H1 (cell line): Measurements from ENCODE around the gene SORBS1. TPM values are rescaled to one million over a fixed set of nuclear protein-coding genes. Genes with fewer than 3 reads are reported as not detected.
A peak's percentile ranks its signal among the peaks of the same experiment; 100 is the strongest.

Source experiments
- CTCF ChIA-PET: fragments of 300-600 bp; sonication (Branson Sonifier 250); formaldehyde crosslinking; loops from one replicate; lab custom pipeline; 2021; ENCODE audit not compliant: partially characterized antibody; lab: Charles Lee
- POLR2A ChIA-PET: fragments of 300-600 bp; sonication (Branson Sonifier 250); formaldehyde crosslinking; loops from one replicate; lab custom pipeline; 2021; ENCODE audit warnings: inconsistent platforms; ENCODE audit not compliant: partially characterized antibody; lab: Charles Lee
- DNase-seq, 2 experiments: peaks; one replicate each; pipeline versions ENCODE4 v3.0.0 to v3.0.0-alpha.2; 2010 to 2022; ENCODE audit warnings: low spot score in 2 of 2, low read depth in 1 of 2, mixed read lengths in 1 of 2
- FAIRE-seq: peaks from 2 replicates; lab custom pipeline; 2011; peaks lifted over from hg19 to GRCh38; lab: Jason Lieb, UNC
- H2AFZ ChIP-seq: 2 replicates; pipeline ENCODE4 v1.8.1; 2012; ENCODE audit warnings: low read length, inconsistent platforms
- H2AK5ac ChIP-seq: 2 replicates; pipeline ENCODE4 v1.6.1; 2013; ENCODE audit warnings: low read depth, low read length
- H2BK120ac ChIP-seq: replicated peaks from 2 replicates; pipeline ENCODE3; 2013; ENCODE audit warnings: low read depth, low read length, inconsistent platforms
- H2BK12ac ChIP-seq: 2 replicates; pipeline ENCODE4 v1.6.1; 2013; ENCODE audit warnings: low read depth, low read length
- H2BK15ac ChIP-seq: 2 replicates; pipeline ENCODE4 v1.6.1; 2013; ENCODE audit warnings: low read length
- H2BK20ac ChIP-seq: 2 replicates; pipeline ENCODE4 v1.6.1; 2013; ENCODE audit warnings: low read length
- H2BK5ac ChIP-seq: 2 replicates; pipeline ENCODE4 v1.6.1; 2013; ENCODE audit warnings: low read depth, low read length
- H3K14ac ChIP-seq: 2 replicates; pipeline ENCODE4 v1.6.1; 2013; ENCODE audit warnings: inconsistent platforms; ENCODE audit not compliant: insufficient read length
- H3K18ac ChIP-seq: 2 replicates; pipeline ENCODE4 v1.6.1; 2013; ENCODE audit warnings: low read length; ENCODE audit errors: extremely low read depth
- H3K23ac ChIP-seq: 2 replicates; pipeline ENCODE4 v1.6.1; 2013; ENCODE audit warnings: inconsistent platforms; ENCODE audit not compliant: insufficient read length
- H3K23me2 ChIP-seq: 2 replicates; pipeline ENCODE4 v1.6.1; 2013; ENCODE audit warnings: low read depth, low read length
- H3K27ac ChIP-seq: 2 replicates; pipeline ENCODE4 v1.6.1; 2011; ENCODE audit warnings: low read depth, low read length, inconsistent platforms
- H3K27me3 ChIP-seq, 4 experiments: replicated peaks in 1 of 4; 1 replicate in 1 of 4; 2 replicates in 3 of 4; pipeline versions ENCODE4 v1.6.1 to v1.8.1; 2011 to 2013; ENCODE audit warnings: low read length in 3 of 4, mild to moderate bottlenecking in 3 of 4, inconsistent platforms in 2 of 4, mixed read lengths in 2 of 4, moderate library complexity in 1 of 4; ENCODE audit not compliant: control insufficient read depth in 3 of 4, insufficient read depth in 3 of 4; ENCODE audit errors: extremely low read depth in 1 of 4
- H3K36me3 ChIP-seq, 4 experiments: 2 replicates each; pipeline versions ENCODE4 v1.6.1 to v1.8.1; 2011 to 2013; ENCODE audit warnings: mild to moderate bottlenecking in 4 of 4, low read length in 3 of 4, moderate library complexity in 2 of 4, control low read depth in 1 of 4, inconsistent platforms in 1 of 4; ENCODE audit not compliant: insufficient read depth in 4 of 4, control insufficient read depth in 2 of 4
- H3K4ac ChIP-seq: replicated peaks from 2 replicates; pipeline ENCODE3; 2013; ENCODE audit warnings: low read length, low read depth, mixed read lengths, inconsistent platforms; ENCODE audit not compliant: insufficient read length
- H3K4me1 ChIP-seq, 4 experiments: replicated peaks in 1 of 4; 1 replicate in 1 of 4; 2 replicates in 3 of 4; pipeline versions ENCODE4 v1.6.1 to v1.8.1; 2011 to 2013; ENCODE audit warnings: low read length in 3 of 4, inconsistent platforms in 2 of 4, mixed read lengths in 1 of 4; ENCODE audit not compliant: insufficient read depth in 4 of 4, control insufficient read depth in 3 of 4
- H3K4me2 ChIP-seq, 2 experiments: 2 replicates each; pipeline versions ENCODE4 v1.6.1 to v1.8.1; 2011 to 2013; ENCODE audit warnings: low read depth in 2 of 2, low read length in 2 of 2, control low read depth in 1 of 2, inconsistent platforms in 1 of 2, mild to moderate bottlenecking in 1 of 2; ENCODE audit not compliant: insufficient read depth in 1 of 2
- H3K4me3 ChIP-seq, 4 experiments: fragments of 200-600, 300-600 bp in 1 of 4; sonication (generic), shearing (Covaris generic), sonication (Bioruptor Twin) in 1 of 4; 2 replicates each; pipeline versions ENCODE4 v1.5.1 to v1.8.1; 2011 to 2016; ENCODE audit warnings: low read length in 4 of 4, low read depth in 3 of 4, control low read depth in 2 of 4, inconsistent platforms in 2 of 4, mild to moderate bottlenecking in 2 of 4, mixed read lengths in 1 of 4, moderate library complexity in 1 of 4; ENCODE audit not compliant: insufficient read depth in 2 of 4; ENCODE audit errors: extremely low read depth in 1 of 4
- H3K56ac ChIP-seq: replicated peaks from 2 replicates; pipeline ENCODE3; 2013; ENCODE audit warnings: low read depth, mild to moderate bottlenecking, mixed read lengths, low read length, inconsistent platforms; ENCODE audit not compliant: insufficient read length
- H3K79me1 ChIP-seq: 2 replicates; pipeline ENCODE4 v1.6.1; 2013; ENCODE audit warnings: low read depth, low read length, control low read depth
- H3K79me2 ChIP-seq, 2 experiments: 2 replicates each; pipeline versions ENCODE4 v1.6.1 to v1.8.1; 2012 to 2013; ENCODE audit warnings: low read length in 2 of 2, mild to moderate bottlenecking in 2 of 2, inconsistent platforms in 1 of 2; ENCODE audit not compliant: insufficient read depth in 2 of 2, control insufficient read depth in 1 of 2
- H3K9ac ChIP-seq, 4 experiments: replicated peaks in 1 of 4; 1 replicate in 1 of 4; 2 replicates in 3 of 4; pipeline versions ENCODE4 v1.6.1 to v1.8.1; 2011 to 2013; ENCODE audit warnings: low read depth in 3 of 4, low read length in 3 of 4, control low read depth in 2 of 4, mild to moderate bottlenecking in 2 of 4, moderate library complexity in 2 of 4, inconsistent platforms in 1 of 4; ENCODE audit errors: extremely low read depth in 1 of 4
- H3K9me3 ChIP-seq, 2 experiments: 2 replicates each; pipeline versions ENCODE4 v1.6.1 to v1.8.1; 2012 to 2013; ENCODE audit warnings: mild to moderate bottlenecking in 2 of 2, moderate library complexity in 2 of 2, control low read depth in 1 of 2, inconsistent platforms in 1 of 2, low read depth in 1 of 2, low read length in 1 of 2, mixed read lengths in 1 of 2; ENCODE audit not compliant: insufficient read depth in 2 of 2
- H4K20me1 ChIP-seq, 2 experiments: replicated peaks in 1 of 2; 2 replicates each; pipeline versions ENCODE3 to v1.8.1; 2011 to 2013; ENCODE audit warnings: inconsistent platforms in 2 of 2, low read length in 2 of 2, mild to moderate bottlenecking in 1 of 2; ENCODE audit not compliant: insufficient read depth in 2 of 2, control insufficient read depth in 1 of 2
- H4K5ac ChIP-seq: 2 replicates; pipeline ENCODE4 v1.6.1; 2013; ENCODE audit warnings: low read length, low read depth, mixed read lengths, inconsistent platforms; ENCODE audit not compliant: insufficient read length
- H4K8ac ChIP-seq: 2 replicates; pipeline ENCODE4 v1.8.0; 2013; ENCODE audit warnings: mild to moderate bottlenecking, moderate library complexity, low read length, inconsistent platforms; ENCODE audit not compliant: insufficient read depth; ENCODE audit errors: extremely low read depth
- H4K91ac ChIP-seq: replicated peaks from 2 replicates; pipeline ENCODE3; 2013; ENCODE audit warnings: low read length, mixed read lengths, inconsistent platforms; ENCODE audit not compliant: insufficient read length
- CBX8 ChIP-seq: fragments of 300-800, 300-1000 bp; sonication (generic); IDR thresholded peaks from 2 replicates; pipeline ENCODE4 v1.7.1; 2016; ENCODE audit warnings: low read depth, low read length, borderline replicate concordance
- CTCF ChIP-seq, 3 experiments: IDR thresholded peaks; 1 replicate in 2 of 3; 2 replicates in 1 of 3; pipeline versions ENCODE4 v1.5.1 to v1.6.1; 2011; ENCODE audit warnings: low read length in 3 of 3, mild to moderate bottlenecking in 3 of 3, inconsistent platforms in 2 of 3, low read depth in 1 of 3, moderate library complexity in 1 of 3; ENCODE audit not compliant: insufficient read depth in 1 of 3; ENCODE audit errors: control extremely low read depth in 1 of 3
- FOSL1 ChIP-seq: IDR thresholded peaks from 2 replicates; pipeline ENCODE4 v1.6.1; 2011; ENCODE audit warnings: mild to moderate bottlenecking, low read depth, low read length, moderate library complexity; ENCODE audit not compliant: insufficient read depth
- GABPA ChIP-seq: IDR thresholded peaks from 2 replicates; pipeline ENCODE4 v1.6.1; 2011; ENCODE audit warnings: mild to moderate bottlenecking, low read length, moderate library complexity, borderline replicate concordance; ENCODE audit not compliant: insufficient read depth
- KDM1A ChIP-seq: fragments of 200-600, 300-600 bp; sonication (generic); IDR thresholded peaks from 2 replicates; pipeline ENCODE4 v1.7.1; 2016; ENCODE audit warnings: mild to moderate bottlenecking, low read length, borderline replicate concordance
- KDM5A ChIP-seq: fragments of 200-600 bp; IDR thresholded peaks from 2 replicates; pipeline ENCODE4 v1.7.1; 2012; ENCODE audit warnings: mild to moderate bottlenecking, low read length, inconsistent platforms, mixed read lengths
- POU5F1 ChIP-seq: IDR thresholded peaks from 2 replicates; pipeline ENCODE4 v1.6.1; 2011; ENCODE audit warnings: low read depth, mild to moderate bottlenecking, low read length, moderate library complexity
- RNF2 ChIP-seq: fragments of 200-900, 300-1000 bp; sonication (generic); IDR thresholded peaks from 2 replicates; pipeline ENCODE4 v1.7.1; 2016; ENCODE audit warnings: borderline replicate concordance, low read depth, mild to moderate bottlenecking, antibody characterized with exemption, low read length; ENCODE audit not compliant: poor library complexity, severe bottlenecking; ENCODE audit errors: missing control alignments
- RXRA ChIP-seq: IDR thresholded peaks from 2 replicates; pipeline ENCODE4 v1.6.1; 2011; ENCODE audit warnings: low read depth, mild to moderate bottlenecking, low read length, moderate library complexity; ENCODE audit not compliant: insufficient read depth
- SP4 ChIP-seq: IDR thresholded peaks from 2 replicates; pipeline ENCODE4 v1.6.1; 2012; ENCODE audit warnings: low read length, inconsistent platforms
- SUZ12 ChIP-seq: fragments of 200-600 bp; sonication (generic); IDR thresholded peaks from 2 replicates; pipeline ENCODE4 v1.6.1; 2012; ENCODE audit warnings: mild to moderate bottlenecking, inconsistent platforms, low read length, moderate library complexity, mixed read lengths
- TAF1 ChIP-seq: IDR thresholded peaks from 2 replicates; pipeline ENCODE4 v1.6.1; 2011; ENCODE audit warnings: mild to moderate bottlenecking, low read depth, low read length
- polyA plus RNA-seq, 7 experiments: library from polyadenylated mRNA; depleted of rRNA in 3 of 7; stranded (reverse) in 5 of 7; unstranded in 2 of 7; fragments of >200 nt in 5 of 7; fragments of 200-250 nt in 2 of 7; gene quantifications; 1 replicate in 5 of 7; 2 replicates in 1 of 7; 4 replicates in 1 of 7; pipeline versions ENCODE4 v1.2.1 to v1.2.3, GENCODE V29; 2011 to 2013; ENCODE audit warnings: missing spikeins in 2 of 7, mixed read lengths in 2 of 7
- total RNA-seq: library from RNA; stranded (reverse); fragmentation: NEBNext Ultra II Directional; extraction: Animal tissue kit (Norgen Biotek cat#: 25700); gene quantifications from 2 replicates; pipeline ENCODE4 v1.2.1, GENCODE V29; 2021

The SORBS1 gene
- total and polyA plus RNA-seq, 2 of the 8 experiments (the other 6 are each of a cell fraction or from before 2014, with no cell fraction given), result 16.0 to 35.0 TPM

DNA sequence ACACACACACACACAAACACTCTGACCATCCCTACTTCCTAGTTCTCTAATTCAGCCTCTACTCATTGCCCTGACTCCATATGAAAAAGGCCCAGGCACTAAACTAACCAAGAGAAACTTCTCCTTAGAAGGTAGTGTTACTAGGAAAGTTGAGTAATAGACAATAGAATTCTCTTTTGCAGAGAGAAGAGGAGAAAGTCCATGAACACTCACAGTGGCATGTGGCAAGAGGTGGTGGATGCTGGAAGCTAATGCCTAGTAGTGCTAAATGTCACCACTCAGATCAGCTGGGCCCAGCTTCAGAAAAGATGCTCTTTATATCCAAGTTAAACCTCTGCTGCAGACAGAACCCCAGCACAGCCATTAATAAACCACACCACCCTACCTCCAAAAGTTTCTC, 58.2 kb downstream of the SORBS1 start:
- no peak overlapping the region for H2BK12ac ChIP-seq
- peaks cover 0 to 52% of the 10 kb centered on the region in 2 experiments; a peak in 2 of 4 replicates for H3K79me2 ChIP-seq
- H2AK5ac ChIP-seq, result no peak overlapping the region
- H3K18ac ChIP-seq, result no peak overlapping the region
- H3K4ac ChIP-seq, result no peak overlapping the region
- POLR2A ChIA-PET, result no interaction called here
- H2BK120ac ChIP-seq, result no peak overlapping the region
- H3K4me1 ChIP-seq, result peaks cover 0 to 14% (median 5%) of the 10 kb centered on the region in 4 experiments; a peak in 5 of 7 replicates
- H3K27me3 ChIP-seq, result no peaks in the 10 kb centered on the region
- H4K5ac ChIP-seq, result no peak overlapping the region
- peaks cover 4% of the 10 kb centered on the region; the same call in 1 of the 2 replicates for H3K79me1 ChIP-seq
- H3K9ac ChIP-seq, result no peak overlapping the region
- H3K23ac ChIP-seq, result no peak overlapping the region
- no peak overlapping the region for H3K4me3 ChIP-seq
- no peak overlapping the region for H3K14ac ChIP-seq
- H2BK20ac ChIP-seq, result no peak overlapping the region
- no peak overlapping the region for H4K8ac ChIP-seq
- no peak overlapping the region for H3K56ac ChIP-seq
- H2BK5ac ChIP-seq, result no peak overlapping the region
- H2BK15ac ChIP-seq, result 0 out of 2 replicates have a peak overlapping the region, but pooled peaks have one; percentile 20
- CTCF ChIA-PET, result interaction anchor here (1.2 to 2.5 kb wide), 3 partner anchors 10 to 72 kb away, joined by 3 to 8 read pairs (median 3); no protein-coding TSS in a partner anchor
- FAIRE-seq, result no peak
- H3K23me2 ChIP-seq, result no peaks in the 10 kb centered on the region; the same call in none of the 2 replicates
- no peak overlapping the region for H3K27ac ChIP-seq
- H3K36me3 ChIP-seq, result no peaks in the 10 kb centered on the region
- DNase-seq, result no peak
- no peaks in the 10 kb centered on the region for H4K20me1 ChIP-seq
- H2AFZ ChIP-seq, result no peak overlapping the region
- no peak overlapping the region for H3K4me2 ChIP-seq
- no peaks in the 10 kb centered on the region for H3K9me3 ChIP-seq
- H4K91ac ChIP-seq, result no peak overlapping the region
- TF ChIP-seq SUZ12, result no peak
- no peak for TF ChIP-seq POU5F1
- no peak for TF ChIP-seq RNF2
- TF ChIP-seq CBX8, result no peak
- no peak for TF ChIP-seq SP4
- TF ChIP-seq TAF1, result no peak
- no peak for TF ChIP-seq FOSL1
- no peak for TF ChIP-seq RXRA
- no peak for TF ChIP-seq KDM1A
- TF ChIP-seq CTCF (IDR thresholded peaks at IDR 0.05; ENCODE audit: control extremely low read depth in 1 of 3, insufficient read depth in 1 of 3, low read depth in 1 of 3, low read length in 3 of 3), result no peak
- TF ChIP-seq GABPA, result no peak
- TF ChIP-seq KDM5A, result no peak
